MM.1S (cell line): ENCODE results near the gene MYL5.

Experiments
- DNase-seq: peaks from one replicate; pipeline ENCODE4 v3.0.0-alpha.2; 2015
- H2AFZ ChIP-seq: fragments of 300-600 bp; sonication (generic); 2 replicates; pipeline ENCODE4 v1.6.0; 2016; ENCODE audit warnings: antibody characterized with exemption, low read length
- H3F3A ChIP-seq: fragments of 300-600 bp; sonication (generic); 2 replicates; pipeline ENCODE4 v1.6.1; 2016; ENCODE audit warnings: mild to moderate bottlenecking, antibody characterized with exemption, low read length, moderate library complexity, mixed read lengths; ENCODE audit not compliant: insufficient read depth
- H3K27ac ChIP-seq: fragments of 300-600 bp; sonication (generic); 2 replicates; pipeline ENCODE4 v1.5.1; 2016; ENCODE audit warnings: mild to moderate bottlenecking, low read length
- H3K27me3 ChIP-seq: fragments of 300-600 bp; sonication (generic); replicated peaks from 2 replicates; pipeline ENCODE4 v1.6.0; 2016; ENCODE audit warnings: low read length; ENCODE audit not compliant: insufficient read depth
- H3K36me3 ChIP-seq: fragments of 300-600 bp; sonication (generic); replicated peaks from 2 replicates; pipeline ENCODE4 v1.6.1; 2016; ENCODE audit warnings: mild to moderate bottlenecking, low read length, mixed read lengths; ENCODE audit not compliant: insufficient read depth
- H3K4me1 ChIP-seq: fragments of 300-600 bp; sonication (generic); 2 replicates; pipeline ENCODE4 v1.6.1; 2016; ENCODE audit warnings: low read length, mixed read lengths
- H3K4me2 ChIP-seq: fragments of 300-600 bp; sonication (generic); 2 replicates; pipeline ENCODE4 v1.6.0; 2016; ENCODE audit warnings: low read depth, low read length
- H3K4me3 ChIP-seq: fragments of 300-600 bp; sonication (generic); 2 replicates; pipeline ENCODE4 v1.5.1; 2016; ENCODE audit warnings: low read length, mixed read lengths
- H3K79me2 ChIP-seq: fragments of 300-600 bp; sonication (generic); 2 replicates; pipeline ENCODE4 v1.6.1; 2016; ENCODE audit warnings: mixed run types, low read length, mixed read lengths
- H3K9ac ChIP-seq: fragments of 300-600 bp; sonication (generic); 2 replicates; pipeline ENCODE4 v1.6.1; 2016; ENCODE audit warnings: low read length, mixed read lengths
- H3K9me2 ChIP-seq: fragments of 300-600 bp; sonication (generic); replicated peaks from 2 replicates; pipeline ENCODE4 v1.6.1; 2016; ENCODE audit warnings: mild to moderate bottlenecking, low read length, mixed read lengths; ENCODE audit not compliant: insufficient read depth
- H3K9me3 ChIP-seq: fragments of 300-600 bp; sonication (generic); replicated peaks from 2 replicates; pipeline ENCODE4 v1.6.1; 2016; ENCODE audit warnings: mild to moderate bottlenecking, low read length, mixed read lengths; ENCODE audit not compliant: insufficient read depth
- H4K20me1 ChIP-seq: fragments of 300-600 bp; sonication (generic); 2 replicates; pipeline ENCODE4 v1.6.1; 2016; ENCODE audit warnings: mild to moderate bottlenecking, low read length, moderate library complexity, mixed read lengths; ENCODE audit not compliant: insufficient read depth
- CTCF ChIP-seq: fragments of 300-600 bp; sonication (generic); IDR thresholded peaks from 2 replicates; pipeline ENCODE4 v1.5.1; 2016; ENCODE audit warnings: antibody characterized with exemption, low read length, mixed read lengths
- EZH2 ChIP-seq: fragments of 300-600 bp; sonication (generic); optimal IDR thresholded peaks from 2 replicates; pipeline ENCODE3; 2017; ENCODE audit warnings: low read depth, mild to moderate bottlenecking, antibody characterized with exemption, low read length, mixed read lengths
- EZH2phosphoT487 ChIP-seq: fragments of 300-600 bp; sonication (generic); IDR thresholded peaks from 2 replicates; pipeline ENCODE4 v1.6.1; 2018; ENCODE audit warnings: antibody characterized with exemption, low read length

The MYL5 gene

GRCh38 chr4:712916-713632, 38.7 kb downstream of the MYL5 start:
- no peaks in the 10 kb centered on the region for H3K4me1 ChIP-seq
- TF ChIP-seq EZH2phosphoT487 (no peak), CTCF (no peak), EZH2 (no peak)
- H3K27ac ChIP-seq = no peak overlapping the region
- DNase-seq = no peak
- no peak overlapping the region for H3K4me3 ChIP-seq
- no peaks in the 10 kb centered on the region for H4K20me1 ChIP-seq
- H3K9me2 ChIP-seq = no peaks in the 10 kb centered on the region
- no peaks in the 10 kb centered on the region for H3K79me2 ChIP-seq
- no peaks in the 10 kb centered on the region for H3F3A ChIP-seq
- H3K9me3 ChIP-seq = no peaks in the 10 kb centered on the region
- H3K36me3 ChIP-seq = no peaks in the 10 kb centered on the region
- no peaks in the 10 kb centered on the region for H3K27me3 ChIP-seq
- no peak overlapping the region for H2AFZ ChIP-seq
- no peak overlapping the region for H3K9ac ChIP-seq
- no peak overlapping the region for H3K4me2 ChIP-seq

- Histone ChIP-seq H2AFZ (no peak overlapping the region), H3K9me2 (no peaks in the 10 kb centered on the region), H4K20me1 (no peaks in the 10 kb centered on the region), H3K27me3 (no peaks in the 10 kb centered on the region), H3K36me3 (no peaks in the 10 kb centered on the region), H3K4me3 (no peak overlapping the region), H3K27ac (no peak overlapping the region), H3K9me3 (no peaks in the 10 kb centered on the region), H3F3A (no peaks in the 10 kb centered on the region), H3K9ac (no peak overlapping the region), H3K4me2 (no peak overlapping the region), H3K4me1 (no peaks in the 10 kb centered on the region), H3K79me2 (no peaks in the 10 kb centered on the region)
- no peak for DNase-seq
- TF ChIP-seq CTCF (no peak), EZH2 (no peak), EZH2phosphoT487 (no peak)
Observed at GRCh38 chr4:714087-714486, 39.7 kb downstream of the MYL5 start.

- Histone ChIP-seq H2AFZ (no peak overlapping the region), H3K36me3 (no peaks in the 10 kb centered on the region), H3K9ac (no peak overlapping the region), H4K20me1 (no peaks in the 10 kb centered on the region), H3K79me2 (no peaks in the 10 kb centered on the region), H3K4me2 (no peak overlapping the region), H3K9me3 (no peaks in the 10 kb centered on the region), H3K27me3 (no peaks in the 10 kb centered on the region), H3F3A (no peaks in the 10 kb centered on the region), H3K4me3 (no peak overlapping the region), H3K9me2 (no peaks in the 10 kb centered on the region), H3K27ac (no peak overlapping the region), H3K4me1 (no peaks in the 10 kb centered on the region)
- TF ChIP-seq EZH2phosphoT487 (no peak), CTCF (no peak), EZH2 (no peak)
- DNase-seq = no peak
Observed at GRCh38 chr4:717601-718320, 43.4 kb downstream of the MYL5 start.
